ENCODE data around the gene SNX10.
A peak's percentile ranks its signal among the peaks of the same experiment; 100 is the strongest.

The SNX10 gene

GRCh38 chr7:26409661-26410547 is 118.2 kb downstream of the SNX10 start:
- no peak for DNase-seq

DNA sequence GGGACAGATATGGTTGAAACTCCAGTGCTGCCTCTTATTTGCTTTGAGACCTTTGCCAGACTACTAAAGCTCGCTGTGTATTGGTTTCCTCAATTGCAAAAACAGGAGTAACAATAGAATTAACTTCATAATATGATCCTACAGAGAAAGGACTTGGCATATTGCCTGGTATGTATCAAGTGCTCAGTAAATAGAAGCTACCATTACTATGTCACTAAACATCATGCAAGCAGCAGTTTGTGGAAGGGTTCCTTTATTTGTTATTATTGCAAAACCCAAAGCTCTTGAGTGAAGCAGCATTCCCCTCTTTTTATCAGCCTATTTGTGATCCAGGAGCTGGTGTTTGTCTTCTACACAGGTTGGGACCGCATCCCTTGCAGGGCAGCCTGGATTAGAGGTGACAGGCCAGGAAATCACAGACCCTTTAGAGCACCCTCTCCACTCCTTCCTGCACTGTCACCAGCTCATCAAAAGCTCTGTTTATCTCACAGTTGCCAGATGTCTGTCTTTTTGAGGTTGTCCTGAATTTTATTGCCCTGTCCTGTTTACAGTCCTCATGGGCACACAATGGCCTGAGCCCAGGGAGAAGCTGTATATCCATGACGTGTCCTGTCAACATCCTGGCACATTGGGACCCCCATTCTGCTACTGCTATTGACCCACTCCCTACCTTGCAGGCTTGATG is 121.5 kb downstream of the SNX10 start:
- peak; percentile 97 for DNase-seq

GRCh38 chr7:26416004-26416403 is 124.3 kb downstream of the SNX10 start:
- DNase-seq, result no peak

- no peak for DNase-seq
Observed at GRCh38 chr7:26417911-26418413, 126.3 kb downstream of the SNX10 start.

GRCh38 chr7:26419198-26419597 is 127.5 kb downstream of the SNX10 start:
- DNase-seq, result no peak

GRCh38 chr7:26420422-26421019 is 128.9 kb downstream of the SNX10 start:
- DNase-seq, result no peak

- DNase-seq, result no peak
Observed at GRCh38 chr7:26422761-26423160, 131.1 kb downstream of the SNX10 start.

DNA sequence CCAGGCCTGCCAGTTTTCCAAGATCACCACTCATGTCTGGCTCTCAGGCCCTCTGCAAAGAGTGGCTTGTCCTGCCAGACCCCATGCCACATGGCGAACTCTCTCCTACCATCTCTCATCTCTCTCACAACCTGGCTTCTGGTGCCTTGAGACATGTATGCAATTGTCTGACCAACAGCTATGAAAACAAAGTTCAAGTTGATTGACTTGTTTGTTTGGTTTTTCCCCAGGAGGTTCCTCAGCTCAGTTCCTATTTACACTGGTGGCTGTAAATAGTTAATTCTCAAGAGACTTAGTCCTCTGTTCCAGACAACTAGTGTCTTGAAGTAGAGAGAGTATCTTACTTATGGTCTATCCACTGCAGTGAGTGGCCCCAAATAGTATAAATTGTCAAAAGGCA is 131.8 kb downstream of the SNX10 start:
- DNase-seq, result no peak

All from SHP77 (cell line).